Ecto neural progenitor cell (in vitro differentiated cells): ENCODE data around the gene ZNF664.

Experiments
- DNase-seq: peaks from one replicate; pipeline ENCODE4 v3.0.0-alpha.2; 2018; ENCODE audit warnings: low spot score

Gene ZNF664

GRCh38 chr12:123990511-123990910 is 17.5 kb downstream of the ZNF664 start:
- no peak for DNase-seq

DNA sequence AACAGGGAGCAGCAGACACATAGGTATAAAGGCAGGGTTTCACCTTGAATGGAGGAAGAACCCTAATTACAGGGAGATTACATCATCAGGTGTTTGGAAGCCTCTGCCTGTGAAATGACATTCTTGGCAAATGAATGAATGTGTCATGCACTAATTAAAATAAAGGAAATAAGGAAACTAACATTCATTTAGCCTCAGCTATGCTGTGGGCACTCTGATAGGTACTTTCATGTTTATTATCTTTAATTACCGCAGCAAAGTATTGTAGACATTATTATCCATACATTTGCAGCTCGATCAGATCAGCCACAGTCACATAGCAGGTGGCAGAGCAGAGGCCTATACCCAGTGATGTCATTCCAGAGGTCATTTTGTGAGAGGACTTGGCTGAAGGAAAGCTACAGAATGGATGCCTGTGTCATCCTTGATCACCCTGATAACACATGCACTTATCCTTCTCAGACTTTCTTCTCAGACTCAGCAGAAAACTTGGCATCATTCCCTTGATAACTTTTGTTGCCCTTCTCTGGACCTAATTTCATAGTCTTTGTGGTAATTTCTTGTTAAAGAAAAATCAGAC is 18.4 kb downstream of the ZNF664 start:
- DNase-seq = no peak

DNA sequence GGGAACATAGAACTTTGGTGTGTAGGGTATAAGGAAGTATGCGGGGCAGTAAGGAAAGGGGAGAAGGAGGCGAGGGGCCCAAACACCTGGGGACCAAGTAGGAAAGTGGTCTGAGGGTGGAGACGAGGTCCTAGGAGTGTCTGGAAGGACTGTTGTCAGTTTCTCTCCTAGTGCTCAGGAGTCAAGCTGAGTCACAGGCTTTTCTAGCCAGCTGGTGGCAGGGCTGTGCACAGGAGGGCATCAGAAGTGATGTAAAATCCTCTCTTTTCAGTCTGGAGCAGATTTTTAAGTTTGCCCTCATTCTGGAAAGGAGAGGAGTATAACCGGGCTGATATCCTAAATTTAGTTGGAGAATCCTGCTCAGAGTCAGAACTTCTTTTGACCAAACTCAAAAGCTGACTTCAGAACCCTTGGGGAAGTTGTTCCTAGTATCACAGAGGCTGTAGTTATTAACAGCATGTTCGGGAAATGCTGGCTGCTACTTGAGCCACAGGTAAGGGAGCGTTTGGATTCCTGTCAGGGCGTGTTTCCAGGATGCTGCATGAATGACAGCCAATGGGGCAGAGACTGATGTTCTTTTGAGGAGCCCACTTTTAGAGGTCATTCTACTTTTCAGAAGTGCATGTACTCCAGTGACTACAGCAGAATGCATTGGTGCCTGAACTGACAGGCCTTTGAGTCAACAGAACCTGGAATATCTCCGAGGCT is 19.3 kb downstream of the ZNF664 start:
- DNase-seq = no peak

DNA sequence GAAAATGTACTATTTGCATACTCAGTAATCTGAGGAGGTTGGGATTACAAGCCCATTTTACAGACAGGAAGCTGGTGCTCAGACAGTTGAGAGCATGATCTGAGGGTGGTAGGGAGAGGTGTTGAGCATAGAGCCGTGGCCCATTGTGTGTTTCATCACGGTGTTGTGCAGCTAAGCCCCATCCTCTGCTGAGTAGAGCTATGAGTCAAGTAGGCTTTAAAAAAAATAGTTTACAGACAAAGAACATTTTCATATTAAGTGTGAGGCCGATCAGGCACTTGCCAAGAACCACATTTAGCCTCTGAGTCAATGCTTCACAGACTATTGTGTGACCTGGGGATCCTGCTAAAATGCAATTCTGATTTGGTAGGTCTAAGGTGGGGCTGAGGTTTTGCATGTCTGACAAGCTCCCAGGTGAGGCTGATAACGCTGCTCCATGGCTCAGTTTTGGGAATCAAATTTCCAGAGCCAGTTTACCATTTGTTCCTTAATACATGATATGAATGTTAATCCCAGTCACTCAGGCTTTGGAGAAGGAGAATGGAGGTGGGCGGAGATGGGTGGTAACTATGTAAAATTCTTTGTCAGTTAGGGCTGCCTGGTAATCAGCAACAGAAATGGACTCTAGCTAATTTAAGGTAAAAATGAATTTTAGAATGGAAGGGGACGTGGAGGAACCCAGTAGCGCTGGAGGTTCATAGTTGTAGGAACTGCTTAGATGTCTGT is 22.2 kb downstream of the ZNF664 start:
- DNase-seq = no peak

DNA sequence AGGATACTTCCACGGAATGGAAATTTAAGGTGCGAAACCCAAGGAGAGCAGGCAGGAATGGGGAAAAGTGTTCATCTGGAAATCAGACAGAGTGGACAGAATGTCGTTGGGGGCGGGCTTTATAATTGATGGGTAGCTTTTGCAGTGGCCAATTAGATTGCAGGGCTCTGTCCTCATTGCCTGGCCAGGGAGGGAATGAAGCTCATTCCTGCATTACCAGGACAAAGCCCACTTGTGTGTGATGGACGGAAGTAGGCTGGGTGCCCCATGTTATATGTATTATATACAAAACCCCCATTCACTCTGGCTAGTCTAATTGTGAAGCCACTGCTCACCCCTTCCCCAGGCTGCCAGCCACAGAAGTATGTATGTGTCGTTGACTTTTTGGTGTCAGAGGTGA is 23.6 kb downstream of the ZNF664 start:
- no peak for DNase-seq

DNA sequence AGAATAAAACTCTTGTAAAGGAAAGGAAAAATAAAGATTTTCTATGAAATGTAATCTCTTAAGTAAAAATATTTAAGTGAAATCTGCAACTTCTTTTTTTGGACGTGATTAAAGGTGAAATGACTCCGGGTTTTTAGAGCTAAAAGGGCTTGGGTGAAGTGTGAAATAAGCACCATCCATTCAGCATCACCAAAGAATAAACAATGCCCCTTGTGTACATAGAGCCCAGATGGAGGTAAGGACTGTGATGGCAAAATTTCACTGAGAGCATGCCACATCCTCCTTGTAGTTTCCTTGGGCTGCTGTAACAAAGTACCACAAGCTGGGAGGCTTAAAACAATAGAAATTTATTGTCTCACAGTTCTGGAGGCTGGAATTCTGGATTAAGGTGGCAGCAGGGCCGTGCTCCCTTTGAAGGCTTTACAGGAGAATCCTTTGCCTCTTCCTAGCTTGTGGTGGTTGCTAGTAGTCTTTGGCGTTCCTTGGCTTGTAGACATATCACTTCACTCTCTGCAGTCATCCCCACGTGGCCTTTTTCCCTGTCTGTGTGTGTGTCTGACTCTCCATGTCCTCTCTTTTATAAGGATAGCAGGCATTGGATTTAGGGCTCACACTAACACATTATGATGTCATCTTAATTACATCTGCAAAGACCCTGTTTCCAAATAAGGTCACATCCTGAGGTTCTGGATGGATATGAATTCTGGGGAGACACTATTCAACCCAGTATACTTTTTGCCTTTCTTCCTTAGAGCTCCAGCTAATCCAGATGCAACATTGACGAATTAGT is 24.2 kb downstream of the ZNF664 start:
- no peak for DNase-seq

- DNase-seq = no peak
Observed at GRCh38 chr12:123997908-123998307, 24.9 kb downstream of the ZNF664 start.

DNA sequence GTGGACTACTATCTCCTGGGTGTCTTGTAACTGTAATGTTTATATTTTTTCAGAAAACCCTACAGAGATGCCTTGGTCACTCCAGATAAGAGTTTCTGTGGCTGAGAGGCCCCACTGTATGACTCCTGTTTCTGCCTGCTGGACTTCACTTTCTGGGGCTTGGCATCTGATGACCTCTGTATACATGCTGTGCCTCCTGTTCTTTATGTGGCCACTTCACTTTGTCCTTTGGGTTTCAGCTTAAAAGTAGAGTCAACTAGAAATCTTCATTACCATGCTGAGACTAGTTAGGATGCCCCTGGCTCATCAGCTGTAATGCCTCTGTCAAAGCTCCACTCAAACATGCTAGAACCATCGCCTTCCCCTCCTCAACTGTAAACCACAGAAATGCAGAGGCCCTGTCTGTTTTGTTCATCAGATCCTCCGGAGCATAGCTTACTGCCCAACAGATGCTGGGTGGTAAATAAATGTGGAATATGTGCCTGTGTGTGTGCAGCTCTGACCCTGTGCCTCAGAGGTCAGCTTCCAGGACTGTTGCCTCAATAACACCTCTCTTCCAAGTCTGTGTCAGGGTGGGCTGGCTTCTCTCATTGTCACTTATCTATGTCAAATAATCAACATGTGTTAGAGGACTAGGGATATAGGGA is 25.5 kb downstream of the ZNF664 start:
- no peak for DNase-seq

- no peak for DNase-seq
Observed at GRCh38 chr12:123998991-123999359, 26.0 kb downstream of the ZNF664 start.

DNA sequence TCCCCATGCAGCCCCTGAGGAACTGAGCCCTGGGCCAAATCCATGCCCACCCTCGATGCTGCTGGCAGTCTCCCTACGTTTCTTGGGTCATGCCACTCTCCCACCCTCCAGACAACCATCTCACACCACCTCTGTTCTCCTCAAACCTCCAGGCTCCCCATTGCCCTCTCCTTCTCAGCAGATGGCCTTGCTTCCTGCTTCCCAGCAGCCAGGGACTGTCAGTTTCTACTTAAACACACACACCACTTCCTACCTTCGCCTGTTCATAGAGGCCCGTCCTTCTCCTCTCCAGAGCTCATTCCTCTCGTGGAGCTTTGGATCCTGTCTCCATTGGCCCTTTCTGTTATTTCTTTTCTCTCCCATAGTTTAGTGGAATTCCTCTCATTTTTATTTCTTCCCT is 27.1 kb downstream of the ZNF664 start:
- DNase-seq = no peak

- DNase-seq = no peak
Observed at GRCh38 chr12:124001343-124001742, 28.3 kb downstream of the ZNF664 start.

DNA sequence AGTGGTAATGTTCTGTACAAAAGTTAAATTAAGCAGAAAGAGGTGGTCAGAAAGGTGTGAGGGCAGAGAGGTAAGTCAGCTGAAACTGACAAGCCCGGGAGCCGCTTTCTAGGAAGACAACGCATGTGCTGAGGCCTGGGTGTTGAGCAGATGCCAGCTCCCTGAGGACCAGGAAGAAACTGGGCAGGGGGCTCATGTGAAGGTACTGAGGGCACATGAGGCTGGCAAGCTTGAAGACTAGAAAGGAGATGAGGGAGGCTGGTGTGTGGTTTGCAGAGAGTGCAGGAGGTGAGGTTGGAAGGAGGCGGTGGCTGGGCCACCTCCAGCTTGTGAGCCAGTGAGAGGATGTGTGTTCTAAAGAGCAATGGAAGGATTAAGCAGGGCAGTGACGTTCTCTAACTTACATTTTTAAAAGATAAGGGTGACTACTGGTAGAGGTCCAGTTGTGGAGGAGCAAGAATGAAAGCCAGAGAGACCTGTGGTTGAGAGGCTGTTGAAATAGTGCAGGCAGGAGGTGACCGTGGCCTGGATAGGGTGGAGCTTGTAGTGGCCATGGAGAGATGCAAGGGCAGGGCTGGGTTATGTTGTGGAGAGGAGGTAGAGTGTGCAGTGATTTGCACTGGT is 29.1 kb downstream of the ZNF664 start:
- no peak for DNase-seq

- DNase-seq = no peak
Observed at GRCh38 chr12:124002654-124003053, 29.6 kb downstream of the ZNF664 start.

DNA sequence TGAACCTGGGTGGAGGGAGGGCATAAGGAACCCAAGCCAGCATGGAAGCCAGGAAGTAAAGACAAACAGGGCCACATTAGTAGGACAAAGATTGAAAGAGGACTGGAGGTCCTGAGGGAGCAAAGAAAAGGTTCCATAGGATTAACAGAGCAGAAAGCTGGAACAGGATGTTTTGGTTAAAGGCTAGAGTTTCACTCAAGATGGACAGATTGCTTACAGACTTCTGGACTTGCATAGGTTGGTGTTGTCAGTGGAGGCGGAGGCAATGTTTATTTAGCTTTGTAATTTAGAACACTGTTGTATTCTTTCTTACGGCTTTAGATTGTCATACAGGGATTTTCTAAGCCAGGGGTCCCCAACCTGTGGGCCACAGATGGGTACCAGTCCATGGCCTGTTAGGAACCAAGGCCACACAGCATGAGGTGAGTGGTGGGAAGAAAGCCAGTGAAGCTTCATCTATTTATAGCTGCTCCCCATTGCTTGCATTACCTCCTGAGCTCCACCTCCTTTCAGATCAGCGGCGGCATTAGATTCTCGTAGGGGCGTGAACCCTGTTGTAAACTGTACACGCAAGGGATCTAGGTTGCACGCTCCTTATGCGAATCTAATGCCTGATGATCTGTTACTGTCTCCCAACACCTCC is 31.3 kb downstream of the ZNF664 start:
- peak; percentile 16 for DNase-seq

DNA sequence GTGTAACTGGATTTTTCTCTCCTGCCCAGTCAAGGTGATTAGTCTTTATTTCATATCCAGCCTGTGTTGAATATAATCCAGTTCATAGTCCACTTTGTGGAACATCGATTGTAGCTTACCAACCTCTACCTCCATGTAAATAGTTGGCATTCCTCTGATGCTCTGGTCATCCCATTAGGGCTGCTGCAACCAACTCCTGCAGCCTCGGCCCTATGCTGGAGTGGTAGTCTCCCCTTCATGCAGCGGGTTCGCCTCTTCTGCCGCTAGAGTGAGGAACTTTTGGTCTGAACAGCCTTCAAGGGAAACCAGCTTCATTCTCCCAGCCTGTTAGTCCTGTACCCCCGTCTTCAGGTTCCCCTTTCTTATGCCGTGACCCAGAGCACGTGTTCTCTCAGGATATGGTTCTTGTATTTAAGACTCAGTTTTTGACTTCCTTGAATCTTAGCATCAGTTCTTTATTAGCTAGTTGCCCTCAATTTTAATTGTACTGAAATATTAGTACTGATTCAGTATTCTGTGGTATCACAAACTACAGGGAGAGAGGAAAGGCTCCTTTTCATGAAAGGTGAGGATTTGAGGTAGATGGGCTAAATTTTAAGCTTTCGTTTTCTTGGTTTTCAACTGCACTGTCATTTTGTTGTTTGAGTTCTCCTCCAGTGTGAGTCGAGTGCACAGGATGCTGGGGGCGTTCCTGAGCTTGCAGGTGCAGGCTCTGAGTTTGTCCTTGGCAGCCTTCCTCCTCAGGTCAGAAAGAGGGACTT is 33.2 kb downstream of the ZNF664 start:
- no peak for DNase-seq

DNA sequence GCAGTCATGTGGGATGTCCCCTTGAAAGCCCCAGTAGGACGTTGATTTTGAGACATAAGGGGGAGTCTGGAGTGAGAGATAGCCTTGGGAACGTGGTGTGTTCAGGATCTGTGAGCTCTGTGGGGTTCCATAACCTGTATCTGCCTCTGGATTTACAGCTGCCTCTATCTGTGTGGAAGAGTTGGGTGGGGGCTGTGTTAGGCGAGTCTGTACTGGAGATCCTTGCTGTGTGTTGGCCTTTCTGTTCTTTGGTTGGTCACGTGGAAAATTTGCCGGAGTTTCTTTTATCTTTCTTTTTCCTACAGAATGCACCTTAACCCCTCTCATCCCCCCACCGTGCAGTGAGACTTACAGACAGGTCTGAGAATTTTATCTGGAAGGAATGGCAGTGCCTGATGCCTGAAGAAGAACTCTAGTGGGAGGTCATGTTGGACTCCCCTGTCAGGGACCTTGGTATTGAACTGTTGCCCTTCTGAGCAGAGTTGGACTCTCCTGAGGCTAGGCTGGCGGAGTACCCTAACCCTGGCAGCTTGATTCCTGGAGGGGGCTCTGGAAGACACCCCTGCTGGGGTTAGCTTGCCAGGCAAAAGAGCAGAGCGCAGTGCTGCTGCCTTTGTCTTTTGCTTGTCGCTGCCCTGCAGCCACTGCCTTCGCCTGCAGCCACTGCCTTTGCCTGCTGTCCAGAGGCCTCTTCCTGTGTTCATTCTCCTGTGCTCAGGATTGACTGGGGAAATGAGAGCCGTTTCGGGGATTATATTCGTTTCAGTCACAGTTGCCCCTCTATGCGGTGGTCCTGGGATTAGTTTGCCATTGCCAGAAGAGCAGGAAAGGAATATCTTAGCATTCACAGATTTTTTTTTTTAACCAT is 34.1 kb downstream of the ZNF664 start:
- DNase-seq = no peak

DNA sequence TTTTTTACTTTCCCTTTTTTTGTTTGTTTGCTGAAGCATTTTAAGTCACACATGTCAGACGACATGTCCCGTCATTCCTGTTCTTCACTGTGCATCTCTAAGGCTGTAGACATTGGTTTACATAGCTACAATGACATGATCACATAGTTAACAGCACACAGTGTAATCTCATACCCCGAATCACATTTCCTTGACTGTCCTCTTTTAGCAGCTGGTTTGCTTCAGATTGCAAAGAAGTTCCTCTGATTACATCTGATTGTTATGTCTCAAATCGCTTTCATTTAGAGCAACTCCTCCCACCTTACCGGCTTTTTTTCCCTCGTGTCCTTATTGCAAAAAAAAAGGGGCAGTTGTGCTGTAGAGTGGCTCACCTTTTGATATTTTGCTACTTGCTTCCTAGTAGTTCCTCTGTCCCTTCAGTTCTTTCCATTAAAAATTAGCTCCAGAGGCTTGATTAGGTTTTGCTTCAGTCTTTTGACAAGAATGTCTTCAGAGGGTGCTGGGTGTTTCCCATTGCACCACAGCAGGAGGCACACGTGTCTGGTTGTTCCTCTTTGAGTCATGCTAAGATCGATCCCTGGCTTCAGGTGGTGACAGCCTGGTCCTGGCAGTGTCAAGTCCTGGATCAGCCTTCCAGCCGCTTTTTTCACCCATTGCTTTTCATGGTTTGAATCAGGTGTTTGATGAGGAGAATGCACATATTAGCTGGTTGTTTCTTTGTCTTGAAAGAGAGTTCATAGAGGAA is 35.0 kb downstream of the ZNF664 start:
- no peak for DNase-seq

DNA sequence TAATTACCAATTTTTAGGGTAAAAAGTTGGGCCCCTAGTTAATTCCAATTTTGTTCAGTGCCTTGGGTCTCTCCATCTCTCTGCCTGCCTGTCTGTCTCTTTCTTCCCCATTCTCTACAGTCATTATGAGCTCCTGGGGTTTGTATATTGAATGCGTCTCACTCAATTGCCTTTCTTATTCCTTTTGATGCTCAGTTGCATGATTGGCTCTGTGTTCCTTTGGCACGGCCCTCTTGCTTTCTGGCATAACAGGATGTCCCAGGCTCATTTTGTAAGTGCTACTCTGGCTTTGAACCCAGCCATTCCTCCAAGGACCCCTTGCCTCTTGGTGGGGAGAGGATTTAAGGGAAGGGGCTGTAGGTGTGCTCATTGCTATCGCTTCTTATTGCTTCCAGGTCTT is 35.6 kb downstream of the ZNF664 start:
- DNase-seq = no peak

DNA sequence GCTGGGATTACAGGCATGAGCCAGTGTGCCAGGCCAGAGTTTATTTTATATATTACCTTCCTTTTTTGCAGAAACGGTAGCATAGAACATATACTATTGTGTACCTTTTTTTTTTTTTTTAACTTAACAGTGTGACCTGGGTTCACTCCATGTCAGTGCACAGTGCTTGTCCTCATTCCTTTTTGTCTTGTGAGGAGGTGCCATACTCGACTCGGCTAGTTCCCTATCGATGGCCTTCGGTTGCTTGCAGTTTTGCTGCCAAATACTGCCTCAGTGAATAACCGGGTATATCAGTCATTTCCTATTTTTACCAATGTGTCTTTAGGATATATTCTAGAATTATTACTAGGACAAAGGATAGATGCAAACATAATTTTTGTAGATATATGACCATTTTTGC is 36.8 kb downstream of the ZNF664 start:
- DNase-seq = no peak
